ENCODE results near the gene CRIP3. TPM values are rescaled to one million over a fixed set of nuclear protein-coding genes. Genes with fewer than 3 reads are reported as not detected.
A peak's percentile ranks its signal among the peaks of the same experiment; 100 is the strongest.

The CRIP3 gene
- total and polyA plus RNA-seq, 2 of the 13 experiments (the other 11 are each of a cell fraction or from before 2014, with no cell fraction given) = 6.3 to 9.3 TPM

DNA sequence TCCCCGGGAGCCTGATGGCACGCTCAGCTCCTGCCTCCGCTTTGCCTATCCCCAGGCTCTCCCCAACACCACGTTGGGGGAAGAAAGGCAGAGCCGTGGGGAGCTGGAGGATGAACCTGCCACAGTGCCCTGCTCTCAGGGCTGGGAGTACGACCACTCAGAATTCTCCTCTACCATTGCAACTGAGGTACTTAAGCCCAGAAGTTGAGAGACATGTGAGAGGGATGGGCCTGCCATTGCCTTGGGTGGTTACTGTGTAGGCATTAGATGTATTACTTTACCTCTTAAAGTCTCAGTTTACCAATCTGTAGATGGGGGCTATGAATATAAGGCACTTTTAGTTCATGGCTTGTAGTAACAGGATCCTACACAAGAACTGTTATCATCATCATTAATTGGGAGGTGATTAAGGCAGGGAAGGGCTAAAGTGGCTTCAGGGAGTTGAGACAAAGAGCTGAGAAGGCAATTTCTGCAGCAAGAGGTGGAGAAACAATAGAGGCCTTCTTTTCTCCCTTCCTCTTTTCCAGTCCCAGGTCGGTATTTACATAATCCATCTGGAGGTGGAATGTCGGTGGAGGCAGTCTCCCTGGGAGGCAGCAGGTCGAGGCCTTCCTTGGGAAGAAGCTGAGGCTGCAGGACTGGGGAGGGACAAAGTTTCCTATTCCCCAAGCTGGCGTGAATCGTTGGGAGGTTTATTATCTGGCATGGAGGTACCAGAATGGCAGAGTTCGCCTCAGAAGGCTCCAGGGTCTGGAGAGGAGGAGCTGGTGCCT lies 9.9 kb downstream of the CRIP3 start:
- TSS peak; percentile 60 for BruUV-seq (replicated peaks)
- intact Hi-C loops (cut with micrococcal nuclease; ENCODE audit: unreplicated experiment) (no loop called here), in situ Hi-C loops (cut with HindIII; ENCODE audit: extremely low pct_ligation_motif_present, low pct_unique_long_range_greater_than_20kb) (no loop called here)
- Histone ChIP-seq H2AFZ (ENCODE audit: low read length) (no peak overlapping the region), H4K20me1 (ENCODE audit: insufficient read depth, low read length) (no peaks in the 10 kb centered on the region), H3K36me3 (replicated peaks in 1 of 2; ENCODE audit: control insufficient read depth in 1 of 2, insufficient read depth in 2 of 2, low read length in 2 of 2) (no peaks in the 10 kb centered on the region; a peak in 1 of 5 replicates), H3K4me3 (replicated peaks in 1 of 3; ENCODE audit: insufficient read depth in 1 of 3, low read depth in 2 of 3, low read length in 3 of 3) (peak overlapping the region; percentile 16 to 61 (median 17); a peak in 5 of 6 replicates), H3K9me3 (ENCODE audit: low read length) (no peaks in the 10 kb centered on the region), H3K4me2 (ENCODE audit: low read depth, low read length) (peak overlapping the region; percentile 71), H3K27me3 (ENCODE audit: control insufficient read depth in 1 of 2, insufficient read depth in 2 of 2, low read length in 2 of 2) (no peaks in the 10 kb centered on the region), H3K79me2 (ENCODE audit: insufficient read depth, low read length) (no peaks in the 10 kb centered on the region), H3K9ac (ENCODE audit: insufficient read depth, low read depth, low read length) (peak overlapping the region; percentile 53), H3K27ac (ENCODE audit: extremely low read length, insufficient read depth, low read length) (peak overlapping the region; percentile 70), H3K4me1 (ENCODE audit: insufficient read depth, low read length) (peaks cover 63% of the 10 kb centered on the region)
- WGBS (ENCODE audit: low lambda C conversion rate) = 50% methylated on average over 12 of the region's 12 CpGs
- FAIRE-seq (peak; percentile 12), DNase-seq (ENCODE audit: low spot score) (no peak), ATAC-seq (peak; percentile 4)
- ChIA-PET POLR2A (interaction anchor here (1.1 to 5.2 kb wide), 10 partner anchors 8 to 35 kb away, joined by 3 to 67 read pairs (median 13); partner anchors contain the start of gene CRIP3), CTCF (ENCODE audit: low intra/inter-chr PET ratio, low total read pairs) (interaction anchor here (1.2 kb wide), 1 partner anchor 36 kb away, joined by 3 read pairs; no protein-coding TSS in a partner anchor)
- TF ChIP-seq KDM1A (CRISPR knock-in tag; IDR thresholded peaks at IDR 0.05) (peak; percentile 61; the same call in 1 of the 2 replicates), ZNF629 (CRISPR knock-in tag; conservative IDR thresholded peaks at IDR 0.05) (peak; percentile 99), MAFF (IDR thresholded peaks at IDR 0.05; ENCODE audit: low read depth, low read length) (peak; percentile 65), ZSCAN31 (CRISPR knock-in tag; IDR thresholded peaks at IDR 0.05; ENCODE audit: low read depth) (0 out of 2 replicates have a peak, but pooled peaks have one; percentile 30), SOX13 (IDR thresholded peaks at IDR 0.05) (no peak), SOX13 (CRISPR knock-in tag; conservative IDR thresholded peaks at IDR 0.05 in 1 of 2, IDR thresholded peaks at IDR 0.05 in 1 of 2) (peak in 1 of 2 experiments; percentile 53; a peak in 2 of 4 replicates), ZNF782 (CRISPR knock-in tag; IDR thresholded peaks at IDR 0.05; ENCODE audit: borderline replicate concordance) (no peak), ZNF788 (CRISPR knock-in tag; IDR thresholded peaks at IDR 0.05; ENCODE audit: borderline replicate concordance) (0 out of 2 replicates have a peak, but pooled peaks have one; percentile 17), ZIK1 (CRISPR knock-in tag; IDR thresholded peaks at IDR 0.05; ENCODE audit: borderline replicate concordance, low read depth) (no peak), NFKB2 (CRISPR knock-in tag; IDR thresholded peaks at IDR 0.05; ENCODE audit: borderline replicate concordance) (0 out of 2 replicates have a peak, but pooled peaks have one; percentile 7), ZNF335 (CRISPR knock-in tag; IDR thresholded peaks at IDR 0.05) (0 out of 2 replicates have a peak, but pooled peaks have one; percentile 7), CHD4 (IDR thresholded peaks at IDR 0.05; ENCODE audit: borderline replicate concordance, low read length) (peak; percentile 89; the same call in 1 of the 2 replicates), ERF (CRISPR knock-in tag; IDR thresholded peaks at IDR 0.05) (no peak), ZMAT3 (CRISPR knock-in tag; conservative IDR thresholded peaks at IDR 0.05) (no peak)
- TF ChIP-seq, protein P1, sequence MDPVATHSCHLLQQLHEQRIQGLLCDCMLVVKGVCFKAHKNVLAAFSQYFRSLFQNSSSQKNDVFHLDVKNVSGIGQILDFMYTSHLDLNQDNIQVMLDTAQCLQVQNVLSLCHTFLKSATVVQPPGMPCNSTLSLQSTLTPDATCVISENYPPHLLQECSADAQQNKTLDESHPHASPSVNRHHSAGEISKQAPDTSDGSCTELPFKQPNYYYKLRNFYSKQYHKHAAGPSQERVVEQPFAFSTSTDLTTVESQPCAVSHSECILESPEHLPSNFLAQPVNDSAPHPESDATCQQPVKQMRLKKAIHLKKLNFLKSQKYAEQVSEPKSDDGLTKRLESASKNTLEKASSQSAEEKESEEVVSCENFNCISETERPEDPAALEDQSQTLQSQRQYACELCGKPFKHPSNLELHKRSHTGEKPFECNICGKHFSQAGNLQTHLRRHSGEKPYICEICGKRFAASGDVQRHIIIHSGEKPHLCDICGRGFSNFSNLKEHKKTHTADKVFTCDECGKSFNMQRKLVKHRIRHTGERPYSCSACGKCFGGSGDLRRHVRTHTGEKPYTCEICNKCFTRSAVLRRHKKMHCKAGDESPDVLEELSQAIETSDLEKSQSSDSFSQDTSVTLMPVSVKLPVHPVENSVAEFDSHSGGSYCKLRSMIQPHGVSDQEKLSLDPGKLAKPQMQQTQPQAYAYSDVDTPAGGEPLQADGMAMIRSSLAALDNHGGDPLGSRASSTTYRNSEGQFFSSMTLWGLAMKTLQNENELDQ (CRISPR knock-in tag; IDR thresholded peaks at IDR 0.05; ENCODE audit: borderline replicate concordance) = no peak
- TF ChIP-seq, protein P2, sequence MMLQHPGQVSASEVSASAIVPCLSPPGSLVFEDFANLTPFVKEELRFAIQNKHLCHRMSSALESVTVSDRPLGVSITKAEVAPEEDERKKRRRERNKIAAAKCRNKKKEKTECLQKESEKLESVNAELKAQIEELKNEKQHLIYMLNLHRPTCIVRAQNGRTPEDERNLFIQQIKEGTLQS (CRISPR knock-in tag; IDR thresholded peaks at IDR 0.05) = no peak
- TF ChIP-seq, protein P3, sequence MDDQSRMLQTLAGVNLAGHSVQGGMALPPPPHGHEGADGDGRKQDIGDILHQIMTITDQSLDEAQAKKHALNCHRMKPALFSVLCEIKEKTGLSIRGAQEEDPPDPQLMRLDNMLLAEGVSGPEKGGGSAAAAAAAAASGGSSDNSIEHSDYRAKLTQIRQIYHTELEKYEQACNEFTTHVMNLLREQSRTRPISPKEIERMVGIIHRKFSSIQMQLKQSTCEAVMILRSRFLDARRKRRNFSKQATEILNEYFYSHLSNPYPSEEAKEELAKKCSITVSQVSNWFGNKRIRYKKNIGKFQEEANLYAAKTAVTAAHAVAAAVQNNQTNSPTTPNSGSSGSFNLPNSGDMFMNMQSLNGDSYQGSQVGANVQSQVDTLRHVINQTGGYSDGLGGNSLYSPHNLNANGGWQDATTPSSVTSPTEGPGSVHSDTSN (CRISPR knock-in tag; IDR thresholded peaks at IDR 0.05; ENCODE audit: borderline replicate concordance) = no peak
- TF ChIP-seq, protein P4, sequence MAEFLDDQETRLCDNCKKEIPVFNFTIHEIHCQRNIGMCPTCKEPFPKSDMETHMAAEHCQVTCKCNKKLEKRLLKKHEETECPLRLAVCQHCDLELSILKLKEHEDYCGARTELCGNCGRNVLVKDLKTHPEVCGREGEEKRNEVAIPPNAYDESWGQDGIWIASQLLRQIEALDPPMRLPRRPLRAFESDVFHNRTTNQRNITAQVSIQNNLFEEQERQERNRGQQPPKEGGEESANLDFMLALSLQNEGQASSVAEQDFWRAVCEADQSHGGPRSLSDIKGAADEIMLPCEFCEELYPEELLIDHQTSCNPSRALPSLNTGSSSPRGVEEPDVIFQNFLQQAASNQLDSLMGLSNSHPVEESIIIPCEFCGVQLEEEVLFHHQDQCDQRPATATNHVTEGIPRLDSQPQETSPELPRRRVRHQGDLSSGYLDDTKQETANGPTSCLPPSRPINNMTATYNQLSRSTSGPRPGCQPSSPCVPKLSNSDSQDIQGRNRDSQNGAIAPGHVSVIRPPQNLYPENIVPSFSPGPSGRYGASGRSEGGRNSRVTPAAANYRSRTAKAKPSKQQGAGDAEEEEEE (CRISPR knock-in tag; IDR thresholded peaks at IDR 0.05; ENCODE audit: borderline replicate concordance) = 0 out of 2 replicates have a peak, but pooled peaks have one; percentile 27
